HG03354 (cell line): ENCODE measurements around the gene POLR1A.

Source experiments
- ATAC-seq: cut with Tn5 transposase; IDR thresholded peaks from one replicate; pipeline ENCODE4 v1.9.1; 2021; ENCODE audit warnings: mild to moderate bottlenecking; ENCODE audit not compliant: unreplicated experiment, poor library complexity, severe bottlenecking

The POLR1A gene

GRCh38 chr2:86105252-86105968 lies at the start of gene POLR1A:
Gene POLR1A, minus strand, starts transcription at chr2:86105886. Its CDS starts 110 bp downstream, at chr2:86105776.
- peak; percentile 78 for ATAC-seq

- no peak for ATAC-seq
Measured at GRCh38 chr2:86150502-86150901, 44.8 kb upstream of the POLR1A start.

- no peak for ATAC-seq
Measured at GRCh38 chr2:86147793-86148192, 42.1 kb upstream of the POLR1A start.

DNA sequence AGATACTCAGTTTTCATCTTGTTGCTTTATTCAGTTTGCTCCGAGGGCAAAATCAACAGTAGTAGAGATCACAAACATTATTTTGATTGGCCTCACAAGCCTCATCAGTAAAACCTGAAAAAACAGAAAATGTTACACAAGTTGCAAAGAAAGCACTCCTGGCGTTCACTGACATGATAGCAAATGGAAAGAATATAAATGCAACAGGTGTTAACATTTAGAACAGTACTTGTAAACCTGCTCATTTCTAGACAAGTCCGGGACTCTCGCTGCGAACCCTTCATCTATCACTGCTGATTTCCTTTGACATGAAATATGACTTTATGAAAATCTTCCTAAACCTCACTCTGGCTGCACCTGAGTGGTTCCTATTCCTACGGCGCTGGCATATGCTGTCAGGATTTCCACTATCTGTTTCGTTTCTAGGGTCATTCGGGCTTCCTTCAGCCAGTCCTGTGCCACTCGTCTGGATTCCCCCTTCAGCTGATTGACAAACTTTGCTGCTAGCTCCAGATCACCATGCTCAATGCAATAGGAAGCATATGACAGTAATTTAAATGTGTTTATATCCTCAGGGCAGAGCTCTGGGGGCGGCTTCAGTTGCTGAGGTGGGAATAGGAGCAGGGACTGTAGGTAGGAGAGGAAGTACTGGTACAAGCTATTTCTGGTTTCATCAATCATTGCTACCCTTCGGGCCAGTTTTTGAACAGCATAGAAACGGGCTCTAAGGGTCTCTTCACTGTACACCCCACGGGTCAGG lies 38.4 kb upstream of the POLR1A start:
- no peak for ATAC-seq

GRCh38 chr2:86143307-86143706 lies 37.6 kb upstream of the POLR1A start:
- no peak for ATAC-seq

DNA sequence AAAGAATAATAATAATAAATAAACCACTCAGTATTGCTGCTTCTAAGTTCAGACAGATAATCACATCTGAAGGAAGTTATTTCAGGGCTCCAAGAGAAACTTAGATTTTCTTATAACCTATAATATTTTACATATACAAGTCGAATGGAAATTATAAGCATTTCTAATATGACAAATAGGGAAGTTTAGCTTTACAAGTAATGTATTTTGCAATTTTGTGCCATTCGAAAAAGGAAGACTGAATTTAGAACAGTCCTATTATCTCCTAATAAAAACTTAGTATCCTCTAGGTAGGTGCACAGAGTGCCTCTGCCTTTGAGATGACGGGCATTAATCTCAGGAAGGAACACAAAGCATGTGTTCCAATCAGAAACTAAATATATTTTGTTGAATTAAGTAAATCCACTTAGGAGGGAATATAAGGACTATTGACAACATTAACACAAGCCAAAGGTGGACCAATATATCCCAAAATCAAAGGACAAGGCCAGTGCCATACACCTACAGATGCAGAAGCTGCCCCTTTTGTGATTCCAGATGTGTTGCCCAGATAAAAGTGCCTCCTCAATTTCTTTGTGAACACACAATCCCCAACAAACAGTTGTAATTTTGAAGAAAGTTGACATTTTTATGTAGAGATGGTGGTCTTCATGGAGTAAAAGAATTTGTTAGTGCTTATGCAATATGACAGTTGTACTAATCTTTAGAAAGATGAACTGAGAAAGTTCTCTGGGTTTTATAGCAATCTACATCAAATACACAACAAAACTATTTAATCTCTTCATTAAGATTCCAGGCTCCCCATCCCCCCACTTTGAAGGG lies 37.0 kb upstream of the POLR1A start:
- ATAC-seq, result no peak

GRCh38 chr2:86140969-86141392 lies 35.3 kb upstream of the POLR1A start:
- ATAC-seq, result no peak

GRCh38 chr2:86139981-86140380 lies 34.3 kb upstream of the POLR1A start:
- no peak for ATAC-seq

- ATAC-seq, result no peak
Measured at GRCh38 chr2:86138736-86139625, 33.3 kb upstream of the POLR1A start.

- no peak for ATAC-seq
Measured at GRCh38 chr2:86136141-86136540, 30.5 kb upstream of the POLR1A start.

DNA sequence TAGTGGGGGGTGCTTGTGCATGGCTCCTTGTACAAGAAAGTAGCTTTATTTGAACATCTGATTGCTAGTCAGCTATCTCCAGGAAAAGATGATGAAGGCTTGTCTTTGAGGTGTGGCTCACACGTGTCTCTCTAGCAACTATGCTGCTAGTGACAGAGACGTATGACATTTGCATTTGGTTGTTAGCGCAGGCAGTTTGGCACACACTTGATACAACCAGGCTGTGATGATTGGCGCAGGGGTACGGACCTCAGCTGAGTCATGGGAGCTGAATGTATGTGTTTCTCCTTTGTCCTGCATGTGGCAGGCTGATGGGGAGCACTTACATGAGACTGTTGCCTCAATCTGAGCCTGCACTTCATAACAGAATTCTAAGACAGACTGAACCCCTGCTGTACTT lies 30.0 kb upstream of the POLR1A start:
- ATAC-seq, result no peak

DNA sequence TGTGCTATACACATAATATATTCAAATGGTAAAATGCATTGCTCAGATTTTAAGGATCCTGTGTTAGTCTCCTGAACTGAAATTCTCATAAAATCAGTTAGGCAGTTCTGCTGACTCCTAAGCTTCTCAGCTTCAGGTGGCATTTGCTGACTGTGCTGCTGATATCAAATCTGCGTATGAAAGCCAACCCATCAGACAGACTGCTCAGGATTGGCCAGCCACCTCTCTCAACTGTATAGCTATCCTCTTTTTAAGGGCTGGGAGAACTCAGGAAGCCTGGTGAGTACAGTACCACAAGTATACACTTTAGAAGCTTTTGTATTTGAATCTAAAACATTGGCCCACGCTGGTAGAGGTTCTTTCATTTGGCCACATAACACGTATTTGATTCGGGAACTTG lies 29.0 kb upstream of the POLR1A start:
- ATAC-seq, result no peak

DNA sequence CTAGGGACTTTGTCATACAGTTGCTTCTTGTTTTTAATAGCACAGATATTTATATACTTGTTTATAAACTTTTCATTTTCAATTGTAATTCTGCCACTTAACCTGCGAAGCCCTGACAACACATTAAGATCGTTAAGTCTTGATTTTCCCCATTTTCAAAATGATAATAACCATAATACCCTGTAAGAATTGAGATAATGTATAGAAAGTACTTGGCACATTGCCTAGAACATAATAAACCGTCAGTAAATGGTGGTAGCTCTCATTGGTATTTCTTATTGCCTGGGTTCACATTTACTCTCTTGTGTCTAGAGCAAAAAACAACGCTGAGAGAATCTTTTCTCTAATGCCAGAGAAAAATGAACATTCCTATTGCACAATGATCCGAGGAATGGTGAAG lies 19.0 kb upstream of the POLR1A start:
- no peak for ATAC-seq

DNA sequence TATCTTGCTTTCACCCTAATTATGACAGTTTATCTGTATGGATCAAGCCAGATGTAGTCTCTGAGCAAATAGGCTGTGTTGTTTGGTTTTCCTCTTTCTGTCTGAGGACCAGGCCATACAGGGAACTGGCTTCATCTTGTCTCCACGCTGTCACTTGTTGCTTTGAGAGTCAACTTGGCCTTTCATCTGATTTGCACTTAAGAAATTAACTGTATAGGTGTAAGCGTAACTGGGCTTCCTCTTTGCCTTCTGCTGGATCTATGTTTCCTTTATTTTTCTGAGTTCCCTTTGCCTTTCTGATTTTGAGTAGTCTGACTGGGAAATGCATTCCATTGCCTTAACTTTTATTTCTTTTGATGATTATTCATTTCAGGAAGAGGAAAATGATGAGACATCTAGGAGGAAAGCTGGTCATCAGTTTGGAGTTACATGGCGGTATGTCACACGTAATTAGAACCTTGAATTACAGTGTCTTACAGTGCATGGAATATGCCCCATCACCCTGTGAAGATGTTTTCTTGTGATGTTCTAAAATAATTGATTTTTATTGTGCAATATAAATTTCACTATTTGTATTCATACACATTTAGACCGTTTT lies 17.7 kb upstream of the POLR1A start:
- ATAC-seq, result no peak

GRCh38 chr2:86118130-86118529 lies 12.4 kb upstream of the POLR1A start:
- no peak for ATAC-seq

GRCh38 chr2:86107031-86107430 lies 1.3 kb upstream of the POLR1A start:
- ATAC-seq, result no peak

GRCh38 chr2:86105969-86106945 lies 571 bp upstream of the POLR1A start, which contains the start of gene PTCD3:
Gene PTCD3, plus strand, starts transcription at chr2:86106235. Its CDS starts 13 bp downstream, at chr2:86106248.
- peak; percentile 93 for ATAC-seq

GRCh38 chr2:86102157-86102556 lies 3.5 kb downstream of the POLR1A start:
- ATAC-seq, result no peak
